T follicular helper cell (primary cell): ENCODE measurements around the gene MINDY4B.

Source experiments
- DNase-seq: peaks from one replicate; pipeline ENCODE4 v3.0.0-alpha.2; 2020; ENCODE audit warnings: low read depth

Gene MINDY4B

GRCh38 chr3:150844484-150844883 is 60.8 kb downstream of the MINDY4B start:
- no peak for DNase-seq

- DNase-seq: no peak
Observed at GRCh38 chr3:150843241-150843640, 62.0 kb downstream of the MINDY4B start.

GRCh38 chr3:150840802-150841515 is 64.3 kb downstream of the MINDY4B start:
- no peak for DNase-seq

- no peak for DNase-seq
Observed at GRCh38 chr3:150830745-150831144, 74.5 kb downstream of the MINDY4B start.

GRCh38 chr3:150830094-150830681 is 75.1 kb downstream of the MINDY4B start:
- no peak for DNase-seq

GRCh38 chr3:150829408-150829807 is 75.8 kb downstream of the MINDY4B start:
- DNase-seq: no peak

GRCh38 chr3:150828997-150829396 is 76.2 kb downstream of the MINDY4B start:
- DNase-seq: no peak

- no peak for DNase-seq
Observed at GRCh38 chr3:150828261-150828660, 77.0 kb downstream of the MINDY4B start.

GRCh38 chr3:150826466-150827282 is 78.6 kb downstream of the MINDY4B start:
- DNase-seq: no peak

GRCh38 chr3:150825916-150826377 is 79.3 kb downstream of the MINDY4B start:
- no peak for DNase-seq

GRCh38 chr3:150825192-150825915 is 79.9 kb downstream of the MINDY4B start:
- DNase-seq: no peak

GRCh38 chr3:150823277-150823676 is 82.0 kb downstream of the MINDY4B start:
- DNase-seq: no peak

- DNase-seq: no peak
Observed at GRCh38 chr3:150822636-150823035, 82.6 kb downstream of the MINDY4B start.
